Panc1 (cell line): Measurements from ENCODE around the gene KIF26B. TPM values are rescaled to one million over a fixed set of nuclear protein-coding genes. Genes with fewer than 3 reads are reported as not detected.

Source experiments
- ATAC-seq: fragments of 200-7000 bp; cut with Tn5 transposase; 2 replicates; pipeline ENCODE4 v1.9.1; 2020; ENCODE audit warnings: mild to moderate bottlenecking, moderate library complexity
- BruUV-seq: library from RNA; stranded (reverse); fragments of 400-500 nt; replicated peaks from 2 replicates; lab custom pipeline; 2021; lab: Mats Ljungman, UMichigan
- CTCF ChIA-PET: fragments of 300-600 bp; sonication (Branson Sonifier 250); formaldehyde crosslinking; loops from one replicate; lab custom pipeline; 2022; ENCODE audit warnings: antibody characterized with exemption; lab: Charles Lee
- POLR2A ChIA-PET: fragments of 300-600 bp; sonication (Branson Sonifier 250); formaldehyde crosslinking; loops from one replicate; lab custom pipeline; 2022; ENCODE audit warnings: antibody characterized with exemption; lab: Charles Lee
- DNase-seq: peaks from one replicate; pipeline ENCODE4 v3.0.0-alpha.2; 2010; ENCODE audit warnings: low read depth, low spot score
- H3K27ac ChIP-seq: 2 replicates; pipeline ENCODE4 v1.5.1; 2011; ENCODE audit warnings: mild to moderate bottlenecking, low read length, inconsistent platforms
- H3K27me3 ChIP-seq: fragments of 200-500 bp; sonication (Bioruptor generic); 2 replicates; pipeline ENCODE4 v1.6.0; 2014; ENCODE audit warnings: low read length, inconsistent platforms; ENCODE audit not compliant: control insufficient read depth, insufficient read depth
- H3K36me3 ChIP-seq: fragments of 200-500 bp; sonication (Bioruptor generic); 2 replicates; pipeline ENCODE4 v1.5.1; 2014; ENCODE audit warnings: inconsistent platforms, mild to moderate bottlenecking, low read length, moderate library complexity; ENCODE audit not compliant: control insufficient read depth, insufficient read depth
- H3K4me1 ChIP-seq: 2 replicates; pipeline ENCODE4 v1.5.1; 2011; ENCODE audit warnings: inconsistent platforms, mild to moderate bottlenecking, low read length, moderate library complexity; ENCODE audit not compliant: control insufficient read depth, insufficient read depth
- H3K4me3 ChIP-seq, 2 experiments: 2 replicates each; pipeline ENCODE4 v1.5.1; 2011 to 2012; ENCODE audit warnings: low read depth in 2 of 2, low read length in 2 of 2, mild to moderate bottlenecking in 2 of 2, inconsistent platforms in 1 of 2, moderate library complexity in 1 of 2
- H3K9me3 ChIP-seq: fragments of 200-500 bp; sonication (Bioruptor generic); 2 replicates; pipeline ENCODE4 v1.5.1; 2014; ENCODE audit warnings: low read depth, mild to moderate bottlenecking, inconsistent platforms, low read length, moderate library complexity; ENCODE audit not compliant: control insufficient read depth, insufficient read depth
- CTCF ChIP-seq: fragments of 450-650 bp; IDR thresholded peaks from 2 replicates; pipeline ENCODE4 v1.5.1; 2017; ENCODE audit warnings: mild to moderate bottlenecking
- POLR2AphosphoS5 ChIP-seq: IDR thresholded peaks from 2 replicates; pipeline ENCODE4 v1.6.1; 2012; ENCODE audit warnings: mild to moderate bottlenecking, low read depth, low read length, moderate library complexity
- REST ChIP-seq, 2 experiments: IDR thresholded peaks; 2 replicates each; pipeline ENCODE4 v1.6.1; 2011 to 2012; ENCODE audit warnings: low read depth in 2 of 2, control low read depth in 1 of 2, low read length in 1 of 2, mild to moderate bottlenecking in 1 of 2, moderate library complexity in 1 of 2; ENCODE audit not compliant: insufficient read depth in 1 of 2
- SIN3A ChIP-seq: IDR thresholded peaks from 2 replicates; pipeline ENCODE4 v1.6.1; 2012; ENCODE audit warnings: low read depth, mild to moderate bottlenecking, low read length, moderate library complexity, borderline replicate concordance; ENCODE audit not compliant: insufficient read depth
- TCF7L2 ChIP-seq: IDR thresholded peaks from 2 replicates; pipeline ENCODE4 v1.6.1; 2011; ENCODE audit warnings: mild to moderate bottlenecking, low read depth, low read length, inconsistent platforms
- in situ Hi-C: cut with HindIII; loops from 2 replicates; pipeline ENCODE4 v1.10.0; 2016; ENCODE audit warnings: low sequenced_read_pairs, low pct_unique_long_range_greater_than_20kb
- intact Hi-C: fragments of 100-400 bp; cut with micrococcal nuclease; formaldehyde crosslinking; loops from one replicate; pipeline ENCODE4 v1.10.0; 2022; ENCODE audit not compliant: unreplicated experiment
- total RNA-seq: library from RNA; stranded (reverse); gene quantifications from one replicate; pipeline ENCODE4 v1.2.1, GENCODE V29; 2021; ENCODE audit not compliant: unreplicated experiment

KIF26B gene
- total RNA-seq, 1 experiment from 2014 or later: 0.33 TPM

- no peaks in the 10 kb centered on the region for H3K4me1 ChIP-seq
- DNase-seq: no peak
- no peak for ATAC-seq
- BruUV-seq: no TSS peak
- H3K27ac ChIP-seq: no peak overlapping the region
- intact Hi-C loops: no loop called here
- H3K4me3 ChIP-seq: no peak overlapping the region
- TF ChIP-seq CTCF (no peak), TCF7L2 (no peak), SIN3A (no peak), POLR2AphosphoS5 (no peak), REST (IDR thresholded peaks at IDR 0.05; ENCODE audit: insufficient read depth in 1 of 2, low read depth in 2 of 2, low read length in 1 of 2) (no peak)
- peaks cover 15% of the 10 kb centered on the region; the same call in 1 of the 2 replicates for H3K27me3 ChIP-seq
- CTCF ChIA-PET: no interaction called here
- in situ Hi-C loops: no loop called here
- no peaks in the 10 kb centered on the region for H3K9me3 ChIP-seq
- H3K36me3 ChIP-seq: no peaks in the 10 kb centered on the region
- POLR2A ChIA-PET: no interaction called here
Observed at GRCh38 chr1:245397771-245398170, 243.0 kb downstream of the KIF26B start.

- BruUV-seq: no TSS peak
- in situ Hi-C loops (no loop called here), intact Hi-C loops (no loop called here)
- ChIA-PET CTCF (no interaction called here), POLR2A (no interaction called here)
- peaks cover 15% of the 10 kb centered on the region; the same call in 1 of the 2 replicates for H3K27me3 ChIP-seq
- H3K4me1 ChIP-seq: no peaks in the 10 kb centered on the region
- no peak overlapping the region for H3K27ac ChIP-seq
- TF ChIP-seq POLR2AphosphoS5: no peak
- TF ChIP-seq REST (IDR thresholded peaks at IDR 0.05; ENCODE audit: insufficient read depth in 1 of 2, low read depth in 2 of 2, low read length in 1 of 2): no peak
- TF ChIP-seq SIN3A: no peak
- TF ChIP-seq TCF7L2: no peak
- TF ChIP-seq CTCF: no peak
- DNase-seq (no peak), ATAC-seq (no peak)
- H3K36me3 ChIP-seq: no peaks in the 10 kb centered on the region
- H3K9me3 ChIP-seq: no peaks in the 10 kb centered on the region
- no peak overlapping the region for H3K4me3 ChIP-seq
Observed at GRCh38 chr1:245398180-245398579, 243.4 kb downstream of the KIF26B start.
